Stimulated activated naive CD8-positive, alpha-beta T cell treated with anti-CD3 and anti-CD28 coated beads, Interleukin-15, Interleukin-2, amounts not matched to agents 100 U/mL and 50 U/mL, for 24 hours (primary cell): Measurements from ENCODE around the gene SAC3D1.

Experiments
- ATAC-seq: fragments of 150-1000 bp; cut with Tn5 transposase; one replicate; pipeline ENCODE4 v1.10.0; 2021
- DNase-seq: peaks from one replicate; pipeline ENCODE4 v3.0.0; 2021

The SAC3D1 gene

GRCh38 chr11:65026810-65027209 is 14.2 kb upstream of the SAC3D1 start:
- no peak for DNase-seq
- peak; percentile 1 for ATAC-seq

GRCh38 chr11:65027213-65028067 is 13.6 kb upstream of the SAC3D1 start, which contains the start of gene SNX15:
TSS of gene SNX15 (plus strand) at chr11:65027439. CDS start at chr11:65027538, 99 bp downstream.
- ATAC-seq (peak; percentile 92), DNase-seq (peak; percentile 91)

- no peak for ATAC-seq
- DNase-seq = no peak
Measured at GRCh38 chr11:65032216-65032615, 8.8 kb upstream of the SAC3D1 start.

DNA sequence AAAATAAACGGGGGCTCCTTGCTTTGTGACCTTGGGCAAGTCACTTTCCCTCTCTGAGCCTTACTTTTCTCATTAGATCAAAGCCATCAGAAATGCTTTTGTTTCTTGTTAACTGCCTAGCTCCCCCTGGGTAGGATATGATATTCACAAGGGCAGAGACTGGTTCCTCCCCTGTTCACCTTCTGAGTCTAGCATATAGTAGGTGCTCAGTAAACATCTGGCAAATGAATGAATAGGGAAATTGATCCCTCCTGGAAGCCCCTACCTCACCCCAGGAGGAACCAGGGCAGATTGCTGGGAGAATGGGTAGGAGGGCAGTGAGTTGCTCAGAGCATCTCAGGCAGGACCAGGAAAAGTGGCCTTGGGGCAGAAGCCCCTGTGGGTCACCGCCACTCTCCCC is 6.6 kb upstream of the SAC3D1 start:
- no peak for DNase-seq
- ATAC-seq = no peak

- DNase-seq (no peak), ATAC-seq (no peak)
Measured at GRCh38 chr11:65035579-65035978, 5.4 kb upstream of the SAC3D1 start.

- DNase-seq (no peak), ATAC-seq (no peak)
Measured at GRCh38 chr11:65036931-65037330, 4.1 kb upstream of the SAC3D1 start.

DNA sequence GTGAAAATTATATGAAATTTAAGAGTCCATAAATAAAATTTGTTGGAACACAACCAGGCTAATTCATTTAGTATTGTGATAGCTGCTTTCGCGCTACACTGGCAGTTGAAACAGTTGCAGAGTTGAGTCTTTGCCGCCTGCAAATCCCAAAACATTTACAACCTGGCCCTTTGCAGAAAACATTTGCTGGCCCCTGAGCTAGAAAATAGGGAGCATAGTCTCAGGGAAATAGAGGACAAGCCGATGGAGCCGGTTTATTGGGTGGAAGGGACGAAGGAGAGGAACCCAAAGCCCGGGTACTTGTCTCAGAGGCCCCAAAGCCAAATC is 527 bp upstream of the SAC3D1 start:
- ATAC-seq (no peak), DNase-seq (no peak)

DNA sequence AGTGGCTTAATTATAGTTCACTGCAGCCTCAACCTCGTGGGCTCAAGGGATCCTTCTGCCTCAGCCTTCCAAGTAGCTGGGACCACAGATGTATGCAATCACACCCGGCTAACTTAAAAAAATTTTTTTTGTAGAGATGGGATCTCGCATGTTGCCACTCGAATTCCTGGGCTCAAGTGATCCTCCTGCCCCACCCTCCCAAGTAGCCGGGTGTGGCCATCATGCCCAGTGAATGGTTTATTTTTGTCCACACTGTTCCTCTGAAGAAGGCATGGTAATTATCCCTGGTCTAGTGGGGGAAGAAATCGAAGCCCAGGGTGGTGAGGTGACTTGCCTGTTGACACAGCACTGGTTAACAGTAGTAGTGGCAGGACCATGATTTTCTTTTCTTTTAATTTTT is 1.9 kb downstream of the SAC3D1 start:
- no peak for ATAC-seq

DNA sequence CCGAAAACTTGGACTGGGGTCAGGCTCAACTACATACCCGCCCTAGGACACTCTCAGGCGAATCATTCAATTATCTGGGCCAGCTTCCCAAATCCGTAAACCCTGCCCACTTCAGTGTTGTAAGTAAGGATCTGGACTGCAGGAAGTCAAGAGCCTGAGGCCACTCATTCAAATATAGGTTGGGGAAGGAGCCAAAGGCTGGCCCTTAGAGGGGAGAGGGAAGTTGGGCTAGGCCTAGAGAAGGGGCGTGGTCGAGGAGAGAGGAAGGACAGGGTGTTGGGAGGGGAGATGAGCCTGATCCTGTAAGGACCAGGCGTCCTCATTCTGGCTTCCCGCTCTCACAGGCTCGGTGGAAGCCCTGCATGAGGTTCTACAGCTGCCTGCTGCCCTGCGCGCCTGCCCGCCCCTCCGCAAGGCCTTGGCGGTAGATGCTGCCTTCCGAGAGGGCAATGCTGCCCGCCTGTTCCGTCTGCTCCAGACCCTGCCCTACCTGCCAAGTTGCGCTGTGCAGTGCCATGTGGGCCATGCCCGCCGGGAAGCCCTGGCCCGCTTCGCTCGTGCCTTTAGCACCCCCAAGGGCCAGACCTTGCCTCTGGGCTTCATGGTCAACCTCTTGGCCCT is 3.0 kb downstream of the SAC3D1 start:
- ATAC-seq = no peak

More for the DNA sequence above, 1.9 kb downstream of the SAC3D1 start:
- no peak for DNase-seq

DNA sequence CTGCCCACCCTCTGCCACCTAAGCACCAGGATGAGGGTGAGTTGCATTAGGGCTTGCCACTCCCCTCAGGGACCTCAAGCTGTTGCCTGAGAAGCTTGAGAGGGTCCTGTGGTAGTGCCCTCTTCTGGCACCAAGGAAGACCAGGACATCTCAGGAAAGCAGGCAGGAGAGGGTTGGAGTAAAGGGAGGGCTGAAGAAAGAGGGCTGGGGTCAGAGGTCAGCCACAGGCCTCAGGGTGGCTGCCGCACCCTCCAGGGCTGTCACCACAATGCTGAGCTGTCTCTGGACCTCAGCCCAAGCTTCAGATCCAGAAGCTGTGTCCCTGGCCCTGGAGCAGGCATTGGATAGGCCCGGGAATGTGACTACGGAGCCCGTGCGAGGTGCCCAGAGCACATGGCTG is 4.1 kb downstream of the SAC3D1 start:
- ATAC-seq (no peak), DNase-seq (no peak)

More for the DNA sequence above, 3.0 kb downstream of the SAC3D1 start:
- no peak for DNase-seq

- no peak for DNase-seq
- no peak for ATAC-seq
Measured at GRCh38 chr11:65045728-65046127, 4.7 kb downstream of the SAC3D1 start.

- ATAC-seq (peak; percentile 37), DNase-seq (peak; percentile 44)
Measured at GRCh38 chr11:65047581-65048422, 6.8 kb downstream of the SAC3D1 start.

DNA sequence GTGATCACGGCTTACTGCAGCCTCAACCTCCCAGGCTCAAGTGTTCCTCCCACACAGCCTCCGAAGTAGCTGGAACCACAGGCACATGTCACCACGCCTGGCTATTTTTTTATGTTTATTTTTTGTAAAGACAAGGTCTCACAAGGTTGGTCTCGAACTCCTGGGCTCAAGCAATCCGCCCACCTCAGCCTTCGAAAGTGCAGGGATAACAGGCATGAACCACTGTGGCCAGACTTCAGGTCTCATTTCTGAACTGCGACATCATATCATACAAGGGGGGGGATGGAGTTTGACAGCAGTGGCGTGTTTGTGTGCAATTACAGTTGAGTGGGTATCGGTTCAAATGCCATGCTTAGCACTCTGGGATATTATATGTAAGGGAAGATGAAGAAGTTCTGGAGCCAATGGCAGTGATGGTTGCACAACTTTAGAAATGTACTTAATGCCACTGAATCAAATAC is 10.4 kb downstream of the SAC3D1 start:
- no peak for DNase-seq
- ATAC-seq = no peak

DNA sequence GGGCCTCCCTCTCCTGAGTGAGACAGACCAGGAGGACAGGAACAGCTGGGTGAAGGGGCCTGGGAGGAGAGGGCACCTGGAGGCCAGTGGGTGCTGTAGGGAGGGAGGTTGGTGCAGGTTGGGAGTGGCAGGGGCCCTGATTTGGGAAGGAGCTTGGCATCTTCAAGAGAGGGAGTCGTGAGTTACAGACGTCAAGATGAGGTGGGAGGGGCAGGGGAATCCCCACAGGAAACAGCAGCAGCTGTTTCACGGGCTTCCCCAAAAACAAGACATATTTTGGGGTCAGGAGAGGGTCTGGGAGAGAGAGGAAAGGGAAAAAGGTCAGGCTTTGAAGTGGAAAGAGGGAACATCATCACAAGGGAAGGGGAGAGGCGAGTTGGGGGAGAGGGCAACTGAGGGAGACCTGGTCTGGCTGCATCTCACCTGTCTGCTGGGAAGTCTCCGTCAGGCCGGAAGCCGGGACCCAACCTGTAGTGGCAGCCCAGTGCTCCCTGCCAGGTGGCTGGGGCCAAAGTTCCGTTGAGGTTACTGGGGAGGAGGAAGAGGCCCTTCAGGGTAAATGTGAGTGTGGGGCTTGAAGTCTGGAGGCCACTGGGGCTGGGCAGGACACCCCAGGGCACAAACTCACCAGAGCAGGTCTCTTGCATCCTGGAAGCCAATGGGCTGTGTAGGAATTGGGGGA is 13.0 kb downstream of the SAC3D1 start:
- ATAC-seq = no peak
- DNase-seq = no peak

DNA sequence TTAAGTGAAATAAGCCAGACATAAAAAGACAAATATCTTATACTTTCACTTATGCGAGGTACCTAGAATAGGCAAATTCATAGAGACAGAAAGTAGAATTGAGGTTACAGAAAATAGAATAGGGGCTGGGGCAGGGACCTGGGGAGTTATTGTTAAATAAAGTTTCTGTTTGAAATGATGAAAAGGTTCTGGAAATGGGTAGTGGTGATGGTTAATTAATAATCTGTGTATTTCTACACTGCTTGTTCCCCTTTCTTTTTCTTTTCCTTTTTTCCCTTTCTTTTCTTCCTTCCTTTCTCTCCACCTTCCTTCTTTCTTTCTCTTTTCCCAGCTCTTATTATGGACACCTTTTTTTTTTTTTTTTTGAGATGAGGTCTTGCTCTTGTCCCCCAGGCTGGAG is 14.5 kb downstream of the SAC3D1 start:
- DNase-seq (no peak), ATAC-seq (no peak)

DNA sequence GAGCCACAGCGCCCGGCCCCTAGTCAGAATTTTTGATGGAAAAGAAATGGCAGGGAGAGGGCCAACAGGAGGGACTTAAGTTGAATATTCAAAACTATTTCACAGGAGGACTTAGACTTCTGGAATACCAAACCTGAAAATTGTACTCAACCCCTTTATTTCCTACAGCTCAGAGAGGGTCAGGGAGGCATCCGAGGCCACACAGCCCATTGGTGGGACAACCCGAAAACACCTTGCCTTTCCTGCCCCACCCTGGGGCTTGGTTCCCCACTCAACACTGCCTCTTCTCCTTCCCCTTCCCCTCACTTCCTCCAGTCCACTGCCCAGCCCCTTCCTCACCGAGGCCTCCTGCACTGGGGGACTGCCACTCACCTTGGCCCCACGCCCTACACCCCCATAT is 16.0 kb downstream of the SAC3D1 start:
- no peak for ATAC-seq
- no peak for DNase-seq

DNA sequence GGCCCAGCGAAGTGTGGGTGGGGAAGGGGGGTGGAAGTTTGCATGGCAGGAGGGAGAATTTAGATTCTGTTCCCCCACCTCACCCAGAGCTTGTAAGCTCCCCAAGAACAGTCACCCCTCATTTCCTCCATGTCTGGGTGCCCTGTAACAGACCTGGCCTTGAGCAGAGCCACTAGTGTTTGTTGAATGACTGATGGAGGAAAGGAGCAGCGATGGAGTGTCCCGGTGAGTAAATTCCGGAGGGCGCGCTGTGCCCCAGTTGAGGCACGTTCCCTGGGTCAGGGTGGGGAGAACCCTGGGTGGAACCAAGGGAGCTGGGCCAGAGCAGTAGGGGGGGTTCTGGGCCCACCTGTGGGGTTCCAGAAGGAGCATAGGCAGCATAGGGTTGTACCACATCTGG is 16.5 kb downstream of the SAC3D1 start:
- no peak for DNase-seq
- no peak for ATAC-seq

- no peak for ATAC-seq
- no peak for DNase-seq
Measured at GRCh38 chr11:65058012-65058411, 17.0 kb downstream of the SAC3D1 start.

- ATAC-seq = no peak
- no peak for DNase-seq
Measured at GRCh38 chr11:65058419-65059054, 17.5 kb downstream of the SAC3D1 start, which contains the start of gene NAALADL1. TSS of gene NAALADL1 (minus strand) at chr11:65058553. CDS start at chr11:65058521, 32 bp downstream.

- no peak for ATAC-seq
- DNase-seq = no peak
Measured at GRCh38 chr11:65059523-65059922, 18.5 kb downstream of the SAC3D1 start.
